HFF-Myc (cell line): ENCODE measurements around the gene KCNMA1.

Source experiments
- DNase-seq: peaks from one replicate; pipeline ENCODE4 v3.0.0-alpha.2; 2011; ENCODE audit warnings: low read depth; ENCODE audit errors: extremely low read depth
- H3K4me3 ChIP-seq: replicated peaks from 2 replicates; pipeline ENCODE4 v1.5.1; 2011; ENCODE audit warnings: low read depth, mild to moderate bottlenecking, control low read depth, low read length
- CTCF ChIP-seq: IDR thresholded peaks from 2 replicates; pipeline ENCODE4 v1.5.1; 2012; ENCODE audit warnings: mild to moderate bottlenecking, low read depth, low read length, control low read depth; ENCODE audit errors: missing control alignments

Gene KCNMA1

GRCh38 chr10:77189075-77189474, 448.5 kb downstream of the KCNMA1 start:
- no peak for DNase-seq
- H3K4me3 ChIP-seq, result no peak overlapping the region
- TF ChIP-seq CTCF, result no peak

GRCh38 chr10:77188521-77188920, 449.1 kb downstream of the KCNMA1 start:
- H3K4me3 ChIP-seq, result no peak overlapping the region
- DNase-seq, result no peak
- no peak for TF ChIP-seq CTCF

GRCh38 chr10:77188000-77188395, 449.6 kb downstream of the KCNMA1 start:
- no peak overlapping the region for H3K4me3 ChIP-seq
- no peak for DNase-seq
- TF ChIP-seq CTCF, result no peak

- DNase-seq, result no peak
- H3K4me3 ChIP-seq, result no peak overlapping the region
- no peak for TF ChIP-seq CTCF
Observed at GRCh38 chr10:77187376-77187999, 450.1 kb downstream of the KCNMA1 start.

- no peak for DNase-seq
- H3K4me3 ChIP-seq, result no peak overlapping the region
- TF ChIP-seq CTCF, result no peak
Observed at GRCh38 chr10:77186936-77187335, 450.7 kb downstream of the KCNMA1 start.

GRCh38 chr10:77185696-77186095, 451.9 kb downstream of the KCNMA1 start:
- no peak for DNase-seq
- TF ChIP-seq CTCF, result no peak
- H3K4me3 ChIP-seq, result no peak overlapping the region

- no peak for DNase-seq
- no peak overlapping the region for H3K4me3 ChIP-seq
- no peak for TF ChIP-seq CTCF
Observed at GRCh38 chr10:77182803-77183202, 454.8 kb downstream of the KCNMA1 start.
